BLaER1 (cell line): ENCODE data around the gene PIK3CD.

Experiments
- H3K27ac ChIP-seq: shearing (Covaris generic); formaldehyde crosslinking; 2 replicates; pipeline ENCODE4 v1.8.1; 2022
- H3K27me3 ChIP-seq: shearing (Covaris generic); formaldehyde crosslinking; 2 replicates; pipeline ENCODE4 v1.8.1; 2022
- H3K36me3 ChIP-seq: shearing (Covaris generic); formaldehyde crosslinking; 2 replicates; pipeline ENCODE4 v1.8.1; 2022
- H3K4me1 ChIP-seq: shearing (Covaris generic); formaldehyde crosslinking; 2 replicates; pipeline ENCODE4 v1.8.1; 2022
- H3K4me2 ChIP-seq: shearing (Covaris generic); formaldehyde crosslinking; 2 replicates; pipeline ENCODE4 v1.8.1; 2022
- H3K4me3 ChIP-seq: shearing (Covaris generic); formaldehyde crosslinking; 2 replicates; pipeline ENCODE4 v1.8.1; 2022
- H3K9ac ChIP-seq: shearing (Covaris generic); formaldehyde crosslinking; 2 replicates; pipeline ENCODE4 v1.8.1; 2022
- H3K9me3 ChIP-seq: shearing (Covaris generic); formaldehyde crosslinking; 2 replicates; pipeline ENCODE4 v1.8.1; 2022
- H4K20me1 ChIP-seq: shearing (Covaris generic); formaldehyde crosslinking; 2 replicates; pipeline ENCODE4 v1.8.1; 2022
- Cebpa-rat ChIP-seq: shearing (Covaris generic); IDR thresholded peaks from 2 replicates; pipeline ENCODE4 v1.8.1; 2022

PIK3CD gene

GRCh38 chr1:9634582-9634981 lies 16.9 kb upstream of the PIK3CD start:
- peak overlapping the region; percentile 35 for H3K4me2 ChIP-seq

GRCh38 chr1:9639227-9639626 lies 12.3 kb upstream of the PIK3CD start:
- Histone ChIP-seq H3K4me2 (peak overlapping the region; percentile 79), H3K27me3 (no peaks in the 10 kb centered on the region), H4K20me1 (no peaks in the 10 kb centered on the region), H3K4me3 (no peak overlapping the region), H3K4me1 (peaks cover 55% of the 10 kb centered on the region), H3K36me3 (0 out of 2 replicates have a peak, but pooled peaks cover 8% of the 10 kb centered on the region), H3K9ac (peak overlapping the region; percentile 63; the same call in 1 of the 2 replicates), H3K9me3 (peaks cover 26% of the 10 kb centered on the region), H3K27ac (peak overlapping the region; percentile 60)
- no peak for TF ChIP-seq Cebpa-rat

More at GRCh38 chr1:9634582-9634981, 16.9 kb upstream of the PIK3CD start:
- no peak for TF ChIP-seq Cebpa-rat
- H3K4me1 ChIP-seq = peaks cover 51% of the 10 kb centered on the region
- H3K4me3 ChIP-seq = no peak overlapping the region
- H3K9me3 ChIP-seq = peaks cover 30% of the 10 kb centered on the region
- H3K9ac ChIP-seq = no peak overlapping the region
- H3K36me3 ChIP-seq = 0 out of 2 replicates have a peak, but pooled peaks cover 13% of the 10 kb centered on the region
- no peaks in the 10 kb centered on the region for H4K20me1 ChIP-seq
- H3K27ac ChIP-seq = no peak overlapping the region
- no peaks in the 10 kb centered on the region for H3K27me3 ChIP-seq

- Histone ChIP-seq H3K9me3 (no peaks in the 10 kb centered on the region), H3K4me3 (no peak overlapping the region), H3K4me1 (peaks cover 89% of the 10 kb centered on the region), H3K4me2 (peak overlapping the region; percentile 89), H3K27me3 (no peaks in the 10 kb centered on the region), H4K20me1 (no peaks in the 10 kb centered on the region), H3K36me3 (no peaks in the 10 kb centered on the region), H3K9ac (no peak overlapping the region), H3K27ac (no peak overlapping the region; the same call in 1 of the 2 replicates)
- no peak for TF ChIP-seq Cebpa-rat
Observed at GRCh38 chr1:9643351-9644256, 7.9 kb upstream of the PIK3CD start.

- Histone ChIP-seq H3K27ac (no peak overlapping the region), H4K20me1 (no peaks in the 10 kb centered on the region), H3K4me3 (no peak overlapping the region), H3K36me3 (no peaks in the 10 kb centered on the region), H3K9me3 (no peaks in the 10 kb centered on the region), H3K4me1 (peaks cover 89% of the 10 kb centered on the region), H3K4me2 (peak overlapping the region; percentile 89), H3K27me3 (no peaks in the 10 kb centered on the region), H3K9ac (no peak overlapping the region)
- TF ChIP-seq Cebpa-rat = no peak
Observed at GRCh38 chr1:9646037-9646436, 5.5 kb upstream of the PIK3CD start.

- Histone ChIP-seq H3K9me3 (no peaks in the 10 kb centered on the region), H3K4me2 (peak overlapping the region; percentile 96), H3K4me1 (peaks cover 81% of the 10 kb centered on the region), H3K9ac (no peak overlapping the region), H4K20me1 (0 out of 2 replicates have a peak, but pooled peaks cover 5% of the 10 kb centered on the region), H3K27ac (no peak overlapping the region), H3K4me3 (no peak overlapping the region), H3K27me3 (no peaks in the 10 kb centered on the region), H3K36me3 (no peaks in the 10 kb centered on the region)
- no peak for TF ChIP-seq Cebpa-rat
Observed at GRCh38 chr1:9648171-9648570, 3.4 kb upstream of the PIK3CD start.

- no peak overlapping the region for H3K27ac ChIP-seq
- no peaks in the 10 kb centered on the region for H3K36me3 ChIP-seq
- H4K20me1 ChIP-seq = peaks cover 5% of the 10 kb centered on the region; the same call in 1 of the 2 replicates
- H3K9ac ChIP-seq = no peak overlapping the region
- no peak overlapping the region for H3K4me3 ChIP-seq
- peak overlapping the region; percentile 96 for H3K4me2 ChIP-seq
- no peaks in the 10 kb centered on the region for H3K9me3 ChIP-seq
- H3K4me1 ChIP-seq = peaks cover 77% of the 10 kb centered on the region
- no peak for TF ChIP-seq Cebpa-rat
- no peaks in the 10 kb centered on the region for H3K27me3 ChIP-seq
Observed at GRCh38 chr1:9649769-9650168, 1.8 kb upstream of the PIK3CD start.

GRCh38 chr1:9651220-9651564 lies 339 bp upstream of the PIK3CD start:
- Histone ChIP-seq H3K4me3 (peak overlapping the region; percentile 94), H3K9me3 (no peaks in the 10 kb centered on the region), H3K27me3 (no peaks in the 10 kb centered on the region), H3K27ac (peak overlapping the region; percentile 98), H3K4me2 (peak overlapping the region; percentile 96), H3K9ac (peak overlapping the region; percentile 95), H3K36me3 (no peaks in the 10 kb centered on the region), H4K20me1 (peaks cover 12% of the 10 kb centered on the region), H3K4me1 (peaks cover 75% of the 10 kb centered on the region)
- no peak for TF ChIP-seq Cebpa-rat

GRCh38 chr1:9652379-9653209 lies 1.1 kb downstream of the PIK3CD start:
- Histone ChIP-seq H3K27ac (peak overlapping the region; percentile 98), H3K36me3 (no peaks in the 10 kb centered on the region), H3K9ac (peak overlapping the region; percentile 95), H3K4me2 (peak overlapping the region; percentile 96), H3K27me3 (no peaks in the 10 kb centered on the region), H4K20me1 (peaks cover 26% of the 10 kb centered on the region), H3K4me1 (peaks cover 75% of the 10 kb centered on the region), H3K4me3 (peak overlapping the region; percentile 94), H3K9me3 (no peaks in the 10 kb centered on the region)
- no peak for TF ChIP-seq Cebpa-rat

GRCh38 chr1:9653210-9653490 lies 1.6 kb downstream of the PIK3CD start:
- peaks cover 75% of the 10 kb centered on the region for H3K4me1 ChIP-seq
- H4K20me1 ChIP-seq = peaks cover 31% of the 10 kb centered on the region
- peak overlapping the region; percentile 95 for H3K9ac ChIP-seq
- peak overlapping the region; percentile 96 for H3K4me2 ChIP-seq
- H3K9me3 ChIP-seq = no peaks in the 10 kb centered on the region
- H3K27ac ChIP-seq = peak overlapping the region; percentile 98
- no peak for TF ChIP-seq Cebpa-rat
- no peaks in the 10 kb centered on the region for H3K27me3 ChIP-seq
- H3K36me3 ChIP-seq = no peaks in the 10 kb centered on the region
- peak overlapping the region; percentile 94 for H3K4me3 ChIP-seq
